CMK (cell line): ENCODE measurements around the gene TDRD9.

ENCODE experiments used
- DNase-seq: peaks from one replicate; pipeline ENCODE4 v3.0.0-alpha.2; 2010; ENCODE audit warnings: low read depth

Gene TDRD9

DNA sequence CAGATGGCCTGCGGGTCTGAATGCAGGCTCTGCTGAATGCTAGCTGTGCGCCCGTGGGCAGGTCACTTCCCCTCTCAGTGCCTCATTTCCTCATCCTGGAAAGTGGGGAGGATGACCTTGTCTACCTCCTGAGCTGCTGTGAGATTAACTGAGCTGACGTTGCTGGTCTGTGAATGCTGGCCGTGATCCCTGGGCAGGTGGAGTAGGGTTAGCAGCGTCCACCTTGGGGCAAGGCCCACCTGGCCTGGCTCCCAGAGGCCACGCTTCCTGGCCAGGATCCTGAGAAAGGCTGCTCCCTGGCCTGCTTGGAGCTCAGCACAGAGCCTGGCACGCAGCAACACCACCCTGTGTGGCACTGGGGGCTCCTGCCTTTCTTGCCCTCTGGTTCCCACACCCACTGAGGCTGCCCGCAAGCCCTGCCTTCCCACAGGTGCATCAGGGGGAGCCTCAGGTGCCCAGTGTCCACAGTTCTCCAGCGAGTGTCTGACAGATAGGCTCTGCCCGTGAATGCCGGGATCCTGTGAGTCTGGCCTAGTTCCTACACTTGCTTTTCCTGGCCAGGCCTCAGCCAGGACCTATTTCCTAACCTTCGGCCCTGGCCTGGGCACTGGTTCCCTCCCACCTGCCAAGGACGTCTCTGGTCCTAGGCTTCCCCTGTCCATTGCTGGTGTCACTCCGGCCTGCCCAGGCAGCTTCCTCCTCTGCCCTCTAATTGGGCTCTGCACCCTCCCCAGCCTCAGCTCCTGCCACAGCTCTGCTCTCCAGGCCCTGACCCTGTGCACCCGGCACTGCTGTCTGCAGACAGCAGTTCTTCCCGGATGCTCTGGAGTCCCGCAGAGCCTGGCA, 37.2 kb upstream of the TDRD9 start:
- no peak for DNase-seq

DNA sequence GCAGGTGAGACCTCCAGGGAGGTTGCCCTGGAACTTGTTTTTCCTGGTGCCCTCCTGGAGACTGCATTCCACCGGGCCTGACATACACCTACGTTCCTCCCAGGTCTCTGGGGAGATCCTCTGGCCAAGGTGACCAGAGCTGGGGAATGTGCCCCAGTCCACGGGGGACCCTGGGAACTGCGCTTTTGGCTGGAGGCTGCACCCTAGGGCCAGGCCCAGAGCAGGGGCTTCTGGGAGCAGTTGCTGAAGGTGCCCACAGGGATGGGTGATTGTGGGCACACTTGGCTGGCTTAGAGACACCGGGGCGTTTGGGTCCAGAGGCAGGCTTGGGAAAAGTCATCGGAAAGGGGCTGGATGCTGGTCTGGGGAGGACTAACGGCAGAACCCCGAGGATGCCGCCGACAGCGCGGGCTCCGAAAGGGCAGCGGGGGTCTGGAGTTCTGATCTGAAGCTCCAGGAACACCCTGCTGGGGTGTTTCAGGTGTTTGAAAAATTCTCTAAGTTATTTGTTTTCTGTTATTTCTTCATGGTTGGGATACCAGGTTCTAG, 36.5 kb upstream of the TDRD9 start:
- no peak for DNase-seq

DNA sequence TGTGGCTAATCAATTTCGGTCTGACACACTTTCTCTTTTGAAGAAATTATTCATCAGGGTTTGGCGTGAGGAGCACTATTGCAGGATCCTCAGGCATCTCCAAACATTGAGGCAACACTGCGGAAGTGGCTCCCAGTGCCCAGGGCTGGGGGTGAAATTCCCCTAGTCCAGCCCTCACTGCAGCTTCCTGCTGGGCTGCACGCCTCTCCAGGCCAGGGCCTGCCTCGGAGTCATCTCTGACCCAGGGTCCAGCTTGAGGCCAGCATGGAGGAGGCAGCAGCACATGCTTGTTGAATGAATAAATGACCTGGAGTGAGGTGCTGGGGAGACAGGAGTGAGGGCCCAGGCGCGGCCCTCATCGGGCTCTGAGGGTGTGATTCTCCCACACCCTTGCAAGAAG, 36.0 kb upstream of the TDRD9 start:
- no peak for DNase-seq

DNA sequence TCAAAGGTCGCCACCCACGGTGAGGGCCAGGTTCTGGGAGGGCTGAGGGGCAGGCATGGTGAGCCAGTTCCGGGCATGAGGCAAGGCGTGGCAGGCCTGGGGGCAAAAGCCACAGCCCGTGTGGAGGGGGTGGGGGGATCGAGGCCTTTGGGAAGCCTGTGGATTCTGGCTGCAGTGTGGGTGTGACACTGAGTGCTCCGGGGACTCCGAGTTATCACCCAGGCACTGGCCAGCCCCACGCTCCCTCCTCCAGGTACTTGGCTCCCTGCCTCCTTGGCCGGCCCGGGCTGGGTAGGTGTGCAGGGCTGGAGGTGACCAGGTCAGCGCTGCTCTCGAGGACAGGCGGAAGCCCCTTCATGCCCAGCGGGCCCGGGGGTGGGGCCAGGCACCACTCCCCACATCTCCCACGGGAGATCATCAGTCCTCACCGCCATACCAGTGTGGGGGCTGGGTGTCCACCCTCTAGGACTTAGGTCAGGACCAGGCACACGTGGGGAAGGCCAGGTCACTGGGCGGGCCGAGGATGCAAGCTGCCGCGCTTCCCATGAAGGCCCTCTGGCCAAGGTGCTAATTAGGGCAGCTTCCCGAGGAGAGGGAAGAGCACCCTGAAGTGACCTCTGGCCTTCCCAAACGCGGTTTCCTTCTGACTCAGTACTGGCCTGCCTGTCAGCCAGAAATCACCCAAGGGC, 34.1 kb upstream of the TDRD9 start:
- no peak for DNase-seq

DNA sequence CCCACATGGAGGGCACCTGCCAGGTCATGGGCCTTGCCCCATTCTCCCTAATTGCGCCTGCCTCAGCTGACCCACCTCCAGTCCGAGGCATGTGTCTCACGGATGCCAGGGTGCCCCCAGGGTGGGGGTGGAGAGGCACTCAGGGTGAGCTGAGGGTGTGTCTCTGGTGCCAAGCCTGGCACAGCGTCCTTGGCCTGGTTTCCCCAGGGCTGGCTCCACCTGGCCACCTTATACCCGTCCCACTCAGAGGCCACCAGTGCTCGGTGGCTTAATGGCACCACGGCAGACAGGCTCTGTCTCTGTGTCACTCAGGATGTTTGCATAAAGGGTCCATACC, 33.6 kb upstream of the TDRD9 start:
- DNase-seq = no peak

DNA sequence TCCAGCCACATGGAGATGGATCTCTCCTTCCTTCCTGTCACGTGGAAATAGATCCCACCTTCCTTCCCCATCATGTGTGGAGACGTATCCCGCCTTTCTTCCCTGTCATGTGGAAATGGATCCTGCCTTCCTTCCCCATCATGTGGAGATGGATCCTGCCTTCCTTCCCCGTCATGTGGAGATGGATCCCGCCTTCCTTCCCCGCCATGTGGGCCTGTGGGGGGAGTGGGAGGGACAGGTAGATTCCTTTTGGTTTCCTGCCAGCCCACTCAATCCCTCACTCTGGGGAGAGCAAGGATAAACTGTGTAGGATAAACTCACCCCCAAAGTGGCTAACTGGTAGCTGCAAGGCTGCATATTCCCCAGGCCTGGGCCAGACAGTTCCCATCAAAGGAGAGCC, 31.7 kb upstream of the TDRD9 start:
- no peak for DNase-seq

DNA sequence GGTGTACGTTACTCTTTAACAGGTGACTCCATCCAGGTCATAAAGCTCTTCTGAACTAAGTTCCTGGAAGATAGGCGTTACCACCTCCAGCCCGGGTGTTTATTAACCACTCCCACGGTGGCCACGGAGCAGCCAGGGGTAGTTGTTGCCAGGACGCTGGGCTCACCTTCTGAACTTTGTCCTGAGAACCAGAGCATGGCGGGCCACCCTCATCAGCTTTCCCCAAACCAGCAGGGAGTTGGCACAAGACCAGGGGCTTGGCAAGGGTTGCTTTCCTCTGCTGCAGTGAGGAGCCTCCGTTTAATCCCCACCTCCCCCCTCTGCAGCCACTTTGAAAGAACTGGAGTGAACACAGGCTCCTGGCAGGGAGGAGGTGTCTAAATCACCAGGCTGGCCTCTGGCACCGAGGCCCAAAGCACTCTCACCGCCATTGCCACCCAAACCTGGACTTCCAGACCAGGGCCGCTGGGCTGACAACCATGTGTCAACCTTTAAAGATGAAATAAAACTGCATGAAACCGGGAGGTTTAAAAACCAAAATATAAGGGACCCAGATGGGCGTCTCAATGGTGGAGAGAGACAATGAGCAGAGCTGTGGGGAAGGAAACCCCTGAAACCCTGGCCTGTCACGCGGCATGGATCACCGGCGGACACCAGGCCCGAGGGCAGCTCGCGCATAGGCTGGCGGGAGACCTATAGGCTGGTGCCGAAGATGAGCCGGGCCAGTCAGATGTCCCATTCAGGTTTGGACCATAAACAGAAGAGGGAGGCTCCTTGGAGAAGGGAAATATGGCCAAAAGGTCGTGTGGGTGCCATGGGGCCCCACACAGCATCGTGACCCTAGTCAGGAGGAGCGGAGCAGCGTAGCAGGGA, 30.9 kb upstream of the TDRD9 start:
- no peak for DNase-seq

DNA sequence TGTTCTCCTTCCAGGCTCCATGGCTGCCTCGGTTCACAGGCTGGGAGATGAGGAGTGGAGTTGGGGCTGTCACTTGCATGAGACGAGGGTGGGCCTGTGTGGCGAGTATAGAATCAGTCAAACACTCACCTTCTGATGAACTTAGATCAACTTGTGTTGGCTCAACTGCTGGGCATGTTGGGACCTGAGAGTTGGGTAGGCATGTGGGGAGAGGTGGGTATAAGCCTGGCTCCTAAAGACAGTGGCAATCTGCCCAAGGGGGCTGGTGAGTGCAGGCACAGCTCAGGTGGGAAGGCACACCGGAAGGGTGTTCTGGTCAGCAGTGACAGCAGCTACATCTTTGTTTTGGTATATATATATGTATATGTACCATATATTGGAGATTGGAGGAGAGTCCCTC, 30.1 kb upstream of the TDRD9 start:
- no peak for DNase-seq

DNA sequence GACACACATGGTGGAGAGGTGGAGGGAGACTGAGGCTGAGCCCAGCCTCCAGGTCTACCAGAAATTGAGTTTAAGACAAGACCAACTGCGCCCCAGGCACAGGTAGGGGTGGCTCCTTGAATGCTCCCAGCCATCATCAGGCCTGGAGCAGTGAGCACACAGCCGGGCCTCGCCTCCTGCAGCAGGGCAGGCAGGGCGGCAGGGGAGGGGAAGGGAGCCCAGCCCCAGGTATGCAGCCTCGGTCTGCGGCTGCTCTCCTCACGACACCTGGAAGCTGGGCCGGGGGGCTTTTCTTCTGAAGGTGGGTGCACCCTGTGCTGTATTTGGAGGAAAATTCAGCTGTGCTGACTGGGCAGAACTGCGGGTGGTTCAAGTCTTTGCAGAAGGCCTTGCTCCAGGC, 29.5 kb upstream of the TDRD9 start:
- no peak for DNase-seq

DNA sequence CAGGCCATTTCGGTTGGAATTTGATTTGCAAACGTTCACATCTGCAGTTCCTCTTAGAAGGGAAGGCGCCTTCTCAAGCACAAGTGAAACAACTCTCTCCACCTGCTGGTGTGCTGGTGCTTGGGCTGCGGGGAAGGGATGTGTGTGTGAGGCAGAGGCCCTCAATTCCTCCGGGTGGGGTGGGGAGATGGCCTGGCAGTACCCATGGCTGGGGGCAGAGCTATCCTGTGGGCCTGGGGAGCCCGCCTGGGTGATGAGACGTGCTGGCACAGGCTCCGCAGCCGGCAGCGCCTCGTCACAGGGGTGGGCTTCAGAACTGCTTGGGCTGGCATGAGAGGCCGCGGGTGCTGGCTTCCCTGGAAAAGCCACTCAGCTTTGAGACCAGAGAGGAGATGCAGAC, 28.9 kb upstream of the TDRD9 start:
- DNase-seq = no peak

DNA sequence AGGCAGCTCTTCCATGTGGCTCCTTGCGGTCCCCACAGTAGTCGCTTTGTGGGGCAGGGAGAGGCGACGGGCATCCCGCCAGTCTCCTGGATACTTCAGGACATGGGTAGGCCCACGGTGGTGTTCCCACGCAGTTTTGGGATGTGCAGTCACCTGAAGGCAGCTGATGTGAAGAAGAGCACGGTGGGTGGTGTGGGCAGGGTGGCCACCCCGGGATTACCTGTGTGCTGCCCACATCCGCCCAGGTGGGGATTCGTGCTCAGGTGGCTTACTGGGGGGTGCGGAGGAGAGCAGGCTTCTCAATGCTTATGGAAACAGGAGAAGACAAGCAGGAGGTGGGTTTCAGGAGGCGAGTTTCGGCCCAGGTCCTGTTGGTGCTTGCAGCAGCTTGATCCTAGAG, 28.4 kb upstream of the TDRD9 start:
- no peak for DNase-seq

DNA sequence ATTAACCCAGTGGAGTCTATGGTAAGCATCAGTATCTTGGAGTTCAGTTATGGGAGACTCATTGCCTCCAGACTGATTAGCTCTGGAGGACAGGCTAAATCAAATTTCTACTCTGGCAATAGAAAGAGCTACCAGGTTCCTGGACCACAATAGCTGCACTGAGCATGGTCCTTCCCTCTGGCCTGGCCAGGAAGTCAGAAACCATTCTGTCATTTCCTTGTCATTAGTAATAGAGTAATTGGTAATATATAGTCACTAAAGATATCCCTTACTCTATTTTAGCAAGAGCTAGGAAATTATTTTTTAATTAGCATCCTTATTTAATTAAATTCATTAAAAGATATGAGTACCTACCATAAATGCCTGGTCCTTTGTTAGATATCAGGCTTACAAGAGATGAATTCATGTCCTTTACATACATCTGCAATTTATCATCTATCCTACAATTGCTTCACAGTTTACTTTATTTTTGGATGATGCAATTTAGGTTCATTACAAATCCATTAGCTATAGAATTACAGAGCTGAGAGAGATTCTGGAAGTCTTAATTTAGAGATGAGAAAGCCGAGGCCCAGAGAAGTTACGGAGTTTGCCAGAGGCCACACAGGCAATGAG, 23.7 kb upstream of the TDRD9 start:
- DNase-seq = no peak

DNA sequence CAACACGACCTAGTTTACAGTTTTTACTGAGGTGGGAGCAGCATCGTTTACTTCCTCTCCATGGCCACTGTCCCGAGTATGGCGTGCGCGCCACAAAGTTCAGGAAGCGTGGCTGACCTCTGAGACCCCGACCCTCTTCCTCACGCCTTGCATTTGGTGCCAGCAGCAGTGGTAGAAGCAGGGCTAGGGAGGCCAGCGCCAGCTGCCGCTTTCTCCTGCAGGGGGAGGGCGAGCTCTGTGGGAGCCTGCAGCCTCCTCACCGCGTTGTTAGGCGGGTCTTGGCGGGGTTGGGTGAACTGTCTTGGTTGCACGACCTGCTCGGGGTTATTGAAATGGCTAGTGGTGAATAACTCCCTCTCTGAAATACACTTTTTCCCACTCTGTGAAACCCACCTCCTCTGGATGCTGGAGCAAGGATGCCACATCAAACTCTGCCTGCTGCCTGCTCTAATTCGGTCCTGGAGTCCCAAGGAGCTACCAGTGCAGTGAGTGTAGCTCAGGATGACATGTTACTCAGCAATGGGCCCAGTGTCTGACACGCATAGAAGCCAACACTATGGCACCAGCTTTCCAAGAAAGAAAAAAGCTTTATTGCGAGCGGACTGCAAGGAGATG, 22.3 kb upstream of the TDRD9 start:
- DNase-seq = no peak

DNA sequence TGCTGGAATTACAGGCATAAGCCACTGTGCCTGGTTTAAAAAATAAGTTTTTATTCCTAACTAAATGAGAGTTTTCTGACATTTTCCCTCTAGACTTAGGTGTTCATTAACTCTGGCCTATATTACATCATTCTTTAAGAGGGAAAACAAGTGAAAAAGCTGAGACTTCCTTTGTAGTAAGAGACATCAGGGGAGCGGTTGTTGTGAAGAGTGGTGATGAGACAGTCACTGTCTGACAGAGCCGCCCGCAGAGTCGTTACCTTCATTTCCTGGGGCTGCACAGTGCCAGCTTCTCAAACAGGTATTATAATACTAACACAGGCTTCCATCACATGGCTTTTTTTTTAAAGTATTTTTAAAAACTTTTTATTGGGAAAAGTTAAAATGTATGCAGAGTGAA, 19.7 kb upstream of the TDRD9 start:
- DNase-seq = no peak

DNA sequence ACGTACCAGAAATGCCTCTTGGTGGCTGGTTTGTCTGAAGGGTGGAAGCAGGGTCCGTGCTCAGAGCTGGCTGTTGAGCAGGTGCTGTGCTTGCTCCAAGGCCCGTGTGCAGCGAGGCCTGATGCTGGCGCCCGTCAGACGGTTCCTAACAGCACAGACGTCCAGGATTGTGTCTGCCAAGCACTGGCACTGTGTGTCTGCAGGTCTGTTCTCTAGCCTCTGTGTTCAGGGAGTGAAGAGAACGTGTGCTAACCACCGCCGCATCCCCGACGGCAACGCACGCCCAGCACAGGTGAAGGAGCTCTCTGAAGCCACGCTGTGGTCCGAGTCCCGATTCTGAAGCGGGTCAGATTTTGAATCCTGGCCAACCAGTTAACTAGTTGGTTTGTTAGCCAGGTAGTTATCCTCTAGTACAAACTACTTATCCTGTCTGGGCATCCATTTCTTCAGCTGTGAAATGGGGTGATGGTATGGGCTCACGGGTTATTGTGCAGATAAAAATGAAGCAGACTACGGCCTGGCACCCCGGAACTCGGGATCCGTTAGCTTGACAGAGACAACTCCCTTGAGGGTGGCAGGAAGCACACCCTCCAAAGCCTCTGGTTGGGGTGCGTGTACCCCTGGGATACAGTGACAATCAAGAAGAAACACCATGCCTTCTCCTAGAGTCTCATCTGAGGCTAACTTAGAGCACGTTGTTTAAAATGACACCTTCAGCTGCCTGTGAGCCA, 18.6 kb upstream of the TDRD9 start:
- DNase-seq = no peak

DNA sequence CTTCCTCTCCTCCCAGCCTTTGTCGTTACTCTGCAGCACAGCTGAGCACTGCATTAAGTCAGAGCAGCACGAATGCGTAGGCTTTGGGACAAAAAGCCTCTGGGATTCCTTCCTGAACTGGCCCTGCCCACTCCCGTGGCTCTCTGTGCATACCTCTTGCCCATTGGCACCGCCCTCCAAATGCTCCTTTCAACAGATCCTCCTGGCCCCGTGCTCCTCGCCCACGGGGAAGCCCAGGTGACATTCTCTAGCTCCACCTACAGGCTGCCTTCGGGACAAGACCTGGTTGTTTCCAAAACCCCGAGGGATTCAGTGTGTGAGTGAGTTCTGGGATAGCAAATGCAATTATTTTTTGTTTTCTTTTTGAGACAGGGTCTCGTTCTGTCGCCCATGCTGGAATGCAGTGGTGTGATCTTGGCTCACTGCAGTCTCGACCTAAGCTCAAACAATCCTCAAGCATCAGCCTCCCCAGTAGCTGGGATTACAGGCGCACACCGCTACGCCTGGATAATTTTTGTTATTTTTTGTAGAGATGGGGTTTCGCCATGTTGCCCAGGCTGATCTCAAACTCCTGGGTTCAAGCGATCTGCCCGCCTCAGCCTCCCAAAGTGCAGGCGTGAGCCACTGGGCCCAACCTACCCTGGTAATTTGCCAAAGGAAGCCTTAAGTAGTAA, 17.9 kb upstream of the TDRD9 start:
- DNase-seq = no peak

DNA sequence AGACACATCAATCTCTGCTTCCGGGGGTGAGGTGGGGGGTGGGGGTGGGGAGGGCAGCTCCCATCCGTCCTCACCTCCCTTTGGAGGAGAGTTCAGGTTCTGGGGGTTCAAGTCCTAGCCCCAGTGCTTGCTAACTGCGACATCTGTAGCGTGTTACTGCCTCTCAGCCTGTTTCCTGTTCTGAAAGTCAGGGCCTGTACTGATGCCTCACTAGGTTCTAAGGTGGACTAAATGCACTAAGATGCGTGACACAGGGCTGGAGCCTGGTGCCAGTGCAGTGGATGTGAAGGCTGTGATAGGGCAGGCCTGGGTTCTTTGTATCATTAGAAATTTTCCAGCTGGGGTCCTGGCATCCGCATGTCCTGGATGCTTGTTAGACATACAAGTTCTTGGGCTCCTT, 17.3 kb upstream of the TDRD9 start:
- DNase-seq = no peak

DNA sequence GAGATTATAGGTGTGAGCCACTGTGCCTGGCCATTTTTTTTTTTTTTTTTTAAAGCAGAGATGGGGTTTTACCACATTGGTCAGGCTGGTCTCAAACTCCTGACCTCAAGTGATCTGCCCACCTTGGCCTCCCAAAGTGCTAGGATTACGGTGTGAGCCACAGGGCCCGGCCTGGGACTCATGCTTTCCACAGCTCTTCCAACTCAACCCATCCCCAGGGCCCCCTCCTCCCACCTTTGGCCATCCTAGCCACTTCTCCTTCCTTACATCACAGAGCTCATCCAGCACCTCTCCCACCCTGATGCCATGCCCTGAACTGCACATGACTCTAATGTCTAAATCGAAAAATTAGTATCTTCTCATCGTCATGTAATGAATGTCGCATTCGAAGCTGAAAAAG, 12.6 kb upstream of the TDRD9 start:
- DNase-seq = no peak

DNA sequence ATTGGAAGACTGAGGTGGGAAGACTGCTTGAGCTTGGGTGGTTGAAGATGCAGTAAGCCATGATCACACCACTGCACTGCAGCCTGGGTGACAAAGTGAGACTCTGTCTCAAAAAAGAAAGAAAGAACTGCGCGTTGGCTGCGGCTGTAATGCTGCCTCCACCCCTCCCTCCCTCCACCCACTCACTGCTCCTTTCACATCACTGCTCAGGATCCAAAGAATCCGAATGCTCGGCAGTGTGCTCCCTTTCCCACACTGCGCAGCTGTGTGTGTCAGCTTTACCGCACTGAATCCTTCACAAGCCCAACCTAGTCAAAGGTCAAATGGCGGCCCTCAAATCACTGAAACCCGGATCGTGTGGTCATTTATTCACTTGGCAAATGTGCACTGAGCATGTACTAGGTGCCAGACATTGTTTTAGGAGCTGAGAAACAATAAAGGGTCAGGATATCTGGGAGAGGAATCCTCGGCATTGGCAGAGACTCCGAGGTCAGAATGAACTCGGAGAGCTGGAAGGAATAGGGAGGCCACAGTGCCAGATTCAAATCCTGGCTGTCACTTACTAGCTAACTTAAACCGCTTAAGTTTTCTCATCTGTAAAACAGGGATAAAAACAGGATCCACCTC, 11.5 kb upstream of the TDRD9 start:
- no peak for DNase-seq
